HL-60 (cell line): ENCODE results near the gene PEF1.

Experiments used
- DNase-seq, 2 experiments: peaks; one replicate each; pipeline ENCODE4 v3.0.0-alpha.2; 2010 to 2020; ENCODE audit warnings: low read depth in 1 of 2, low spot score in 1 of 2
- H3K27ac ChIP-seq: fragments of 250-450 bp; sonication (Bioruptor Pico); replicated peaks from 2 replicates; pipeline ENCODE4 v1.5.1; 2020; ENCODE audit warnings: mild to moderate bottlenecking, moderate library complexity
- H3K27me3 ChIP-seq: fragments of 250-450 bp; sonication (Bioruptor Pico); 2 replicates; pipeline ENCODE4 v1.5.1; 2021; ENCODE audit warnings: mild to moderate bottlenecking, moderate library complexity; ENCODE audit not compliant: insufficient read depth, poor library complexity, severe bottlenecking
- H3K4me3 ChIP-seq: replicated peaks from 2 replicates; pipeline ENCODE4 v1.5.1; 2011; ENCODE audit warnings: mild to moderate bottlenecking, control low read depth, low read length; ENCODE audit not compliant: insufficient read depth
- CTCF ChIP-seq: IDR thresholded peaks from one replicate; pipeline ENCODE4 v1.5.1; 2011; ENCODE audit warnings: low read length, control low read depth, inconsistent platforms; ENCODE audit not compliant: insufficient read depth
- GABPA ChIP-seq: IDR thresholded peaks from 2 replicates; pipeline ENCODE4 v1.6.1; 2012; ENCODE audit warnings: low read depth
- POLR2AphosphoS5 ChIP-seq: IDR thresholded peaks from 2 replicates; pipeline ENCODE4 v1.6.1; 2012; ENCODE audit warnings: low read depth
- REST ChIP-seq: IDR thresholded peaks from 2 replicates; pipeline ENCODE4 v1.6.1; 2012; ENCODE audit warnings: low read depth; ENCODE audit not compliant: insufficient replicate concordance
- SPI1 ChIP-seq: IDR thresholded peaks from 2 replicates; pipeline ENCODE4 v1.6.1; 2012; ENCODE audit warnings: low read depth, mild to moderate bottlenecking, borderline replicate concordance

PEF1 gene

GRCh38 chr1:31633117-31633516 is 11.6 kb downstream of the PEF1 start:
- Histone ChIP-seq H3K4me3 (no peak overlapping the region), H3K27me3 (no peaks in the 10 kb centered on the region), H3K27ac (no peak overlapping the region)
- TF ChIP-seq GABPA = no peak
- no peak for TF ChIP-seq REST
- TF ChIP-seq CTCF = peak; percentile 52
- peak in 1 of 2 experiments; percentile 39 for DNase-seq

GRCh38 chr1:31632649-31633048 is 12.0 kb downstream of the PEF1 start:
- TF ChIP-seq CTCF (no peak), GABPA (no peak), REST (no peak), POLR2AphosphoS5 (no peak), SPI1 (no peak)
- Histone ChIP-seq H3K4me3 (no peak overlapping the region), H3K27ac (no peak overlapping the region), H3K27me3 (no peaks in the 10 kb centered on the region)
- no peak for DNase-seq

- Histone ChIP-seq H3K27ac (no peak overlapping the region), H3K4me3 (no peak overlapping the region), H3K27me3 (no peaks in the 10 kb centered on the region)
- TF ChIP-seq POLR2AphosphoS5 (no peak), REST (no peak), SPI1 (no peak), GABPA (no peak), CTCF (no peak)
- DNase-seq = no peak
Observed at GRCh38 chr1:31628931-31629556, 15.6 kb downstream of the PEF1 start.
